NCI-H1092 treated with DMSO at 0.1 percent for 48 hours (cell line): ENCODE data around the gene PKNOX1.
"Not testable (repeated sequence)": the region's sequence is repeated elsewhere in the genome, so short reads cannot be mapped to it uniquely, and the experiment has no call there.

Source experiments
- DNase-seq: peaks from one replicate; lab custom pipeline; 2025; lab: John Stamatoyannopoulos, UW

PKNOX1 gene

DNA sequence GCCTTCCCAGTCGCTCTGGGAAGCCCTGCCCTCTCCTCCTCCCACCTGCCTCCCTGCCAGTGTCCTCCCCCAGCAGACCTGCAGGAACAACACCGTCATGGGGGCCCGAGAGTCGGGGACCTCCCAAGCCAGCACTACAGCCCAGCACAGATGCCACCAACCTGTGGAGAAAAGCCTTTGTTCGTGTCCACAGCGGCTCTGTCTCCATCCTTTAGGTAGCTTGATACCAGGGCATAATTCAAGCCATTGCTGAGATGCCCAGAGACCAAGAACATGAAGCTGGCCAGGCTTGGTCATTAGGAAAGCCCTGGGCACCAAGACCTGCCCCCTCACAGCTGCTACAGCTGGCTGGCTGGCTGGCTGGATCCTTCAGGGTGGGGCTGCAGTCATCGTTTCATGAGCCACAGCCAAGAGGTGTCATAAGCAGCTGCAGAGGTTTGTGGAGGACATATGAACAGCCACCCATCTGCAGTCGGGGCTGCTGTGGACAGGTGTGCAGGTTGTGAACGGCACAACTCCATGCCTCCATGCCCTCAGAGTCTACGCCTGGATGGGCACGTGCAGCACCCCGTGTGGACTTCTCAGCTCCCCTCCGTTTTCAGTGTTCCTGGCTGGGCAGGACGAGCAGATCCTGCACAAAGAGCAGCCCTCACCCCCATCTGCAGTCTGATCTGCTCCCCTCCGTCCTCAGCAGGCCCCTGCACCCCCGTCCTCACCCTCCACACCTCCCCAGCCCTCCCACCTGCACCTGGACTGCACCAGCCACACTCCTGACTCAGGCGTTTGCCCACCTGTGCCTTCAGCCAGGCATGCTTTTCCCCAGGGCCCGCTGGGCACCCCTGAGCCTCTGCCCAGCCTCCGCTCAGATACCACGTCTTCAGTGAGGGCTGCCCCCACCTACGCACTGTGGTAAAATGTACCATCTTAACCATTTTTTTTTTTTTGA is 71.8 kb downstream of the PKNOX1 start:
- DNase-seq = not testable (repeated sequence)

- DNase-seq = not testable (repeated sequence)
These were observed 78.8 kb downstream of the PKNOX1 start for GRCh38 chr21:43053112-43053511.

DNA sequence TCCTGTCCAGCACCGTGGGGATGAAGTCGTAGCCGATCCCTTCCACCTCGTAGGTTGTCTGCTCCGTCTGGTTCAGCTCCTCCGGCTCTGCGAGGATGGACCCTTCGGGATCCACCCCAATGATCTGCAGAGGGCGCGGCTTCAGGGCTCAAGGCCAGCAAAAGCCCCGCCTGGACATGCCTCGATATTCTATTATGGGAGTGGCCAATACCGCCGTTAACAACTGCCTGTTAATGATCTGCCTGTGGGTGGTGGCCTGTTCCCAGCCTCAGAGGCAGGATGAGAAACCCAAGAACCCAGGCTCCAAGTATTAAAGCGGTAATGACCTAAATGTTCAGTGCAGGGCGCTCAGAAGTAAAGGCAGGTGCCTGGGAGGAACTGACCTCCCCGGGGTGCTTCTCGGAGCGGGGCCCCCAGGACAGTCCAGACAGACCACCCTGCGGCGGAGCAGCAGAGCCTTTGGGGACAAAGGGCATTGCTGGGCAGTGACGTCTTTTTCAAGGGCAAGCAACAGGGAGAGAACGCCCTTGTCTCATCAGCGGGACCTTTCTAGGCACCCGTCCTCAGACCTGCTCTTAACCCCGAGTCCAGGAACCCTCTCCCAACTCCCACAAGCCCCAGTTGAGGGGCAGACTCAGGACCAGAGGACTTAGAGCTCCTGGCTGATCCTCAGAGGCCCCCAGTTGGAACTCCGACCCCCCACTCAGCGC is 88.7 kb downstream of the PKNOX1 start:
- DNase-seq = not testable (repeated sequence)

- DNase-seq = not testable (repeated sequence)
These were observed 90.0 kb downstream of the PKNOX1 start for GRCh38 chr21:43064265-43064917.

- not testable (repeated sequence) for DNase-seq
These were observed 91.6 kb downstream of the PKNOX1 start for GRCh38 chr21:43065991-43066390.

DNA sequence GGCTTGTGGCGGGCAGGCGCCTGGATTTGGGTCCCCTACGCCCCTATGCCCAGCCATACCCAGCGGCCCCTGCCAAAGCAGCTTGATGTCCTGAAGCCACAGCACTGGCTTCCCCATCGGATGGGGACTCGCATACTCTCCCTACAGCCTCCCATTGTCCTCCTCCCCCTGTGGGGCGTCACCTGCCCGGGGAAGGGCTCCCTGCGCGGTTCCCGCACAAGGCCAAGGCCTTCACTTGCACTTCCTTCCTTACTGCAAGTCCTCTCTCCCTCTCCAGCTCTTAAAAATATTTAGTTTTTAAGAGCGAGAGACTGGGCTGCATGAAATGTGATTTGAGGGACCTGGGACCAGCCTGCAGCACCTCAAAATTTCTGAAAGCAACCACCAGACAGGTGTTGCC is 92.3 kb downstream of the PKNOX1 start:
- DNase-seq = not testable (repeated sequence)

DNA sequence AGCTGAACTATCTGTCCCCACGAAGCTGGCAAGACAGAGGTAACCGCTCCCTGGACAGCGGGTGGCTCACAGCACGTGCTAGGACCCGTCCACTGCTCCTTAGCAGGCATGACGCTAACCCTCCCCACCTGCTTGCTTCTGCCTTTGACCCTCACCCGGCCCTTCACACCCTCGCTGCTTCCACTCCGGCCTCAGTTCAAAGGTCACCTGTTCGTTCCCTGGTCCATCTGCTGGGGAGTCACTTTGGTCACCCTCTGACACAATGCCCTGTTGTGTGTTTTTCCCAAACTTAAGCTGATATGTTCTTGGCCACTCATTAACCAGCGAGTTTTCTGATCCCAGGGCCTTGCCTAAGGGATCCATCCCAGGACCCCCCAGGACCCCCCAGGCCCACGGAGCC is 93.7 kb downstream of the PKNOX1 start:
- not testable (repeated sequence) for DNase-seq

GRCh38 chr21:43069682-43070081 is 95.3 kb downstream of the PKNOX1 start:
- DNase-seq = not testable (repeated sequence)

DNA sequence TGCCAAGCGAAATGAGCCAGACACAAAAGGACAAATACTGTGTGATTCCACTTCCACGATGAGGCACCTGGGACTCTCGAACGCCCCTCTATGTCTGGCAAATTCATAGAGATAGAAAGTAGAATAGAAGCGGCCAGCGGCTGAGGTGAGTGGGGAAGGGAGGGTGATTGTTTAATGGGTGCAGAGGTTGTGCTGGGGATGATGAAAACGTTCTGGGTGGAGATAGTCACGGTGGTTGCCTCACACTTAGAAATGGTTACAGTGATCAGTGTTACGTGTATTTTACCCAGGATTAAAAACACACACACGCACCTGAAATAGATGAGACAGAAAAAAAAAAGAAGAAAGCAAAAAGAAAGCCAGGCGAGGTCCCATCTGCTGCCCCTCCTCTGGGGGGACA is 98.4 kb downstream of the PKNOX1 start:
- DNase-seq = not testable (repeated sequence)

DNA sequence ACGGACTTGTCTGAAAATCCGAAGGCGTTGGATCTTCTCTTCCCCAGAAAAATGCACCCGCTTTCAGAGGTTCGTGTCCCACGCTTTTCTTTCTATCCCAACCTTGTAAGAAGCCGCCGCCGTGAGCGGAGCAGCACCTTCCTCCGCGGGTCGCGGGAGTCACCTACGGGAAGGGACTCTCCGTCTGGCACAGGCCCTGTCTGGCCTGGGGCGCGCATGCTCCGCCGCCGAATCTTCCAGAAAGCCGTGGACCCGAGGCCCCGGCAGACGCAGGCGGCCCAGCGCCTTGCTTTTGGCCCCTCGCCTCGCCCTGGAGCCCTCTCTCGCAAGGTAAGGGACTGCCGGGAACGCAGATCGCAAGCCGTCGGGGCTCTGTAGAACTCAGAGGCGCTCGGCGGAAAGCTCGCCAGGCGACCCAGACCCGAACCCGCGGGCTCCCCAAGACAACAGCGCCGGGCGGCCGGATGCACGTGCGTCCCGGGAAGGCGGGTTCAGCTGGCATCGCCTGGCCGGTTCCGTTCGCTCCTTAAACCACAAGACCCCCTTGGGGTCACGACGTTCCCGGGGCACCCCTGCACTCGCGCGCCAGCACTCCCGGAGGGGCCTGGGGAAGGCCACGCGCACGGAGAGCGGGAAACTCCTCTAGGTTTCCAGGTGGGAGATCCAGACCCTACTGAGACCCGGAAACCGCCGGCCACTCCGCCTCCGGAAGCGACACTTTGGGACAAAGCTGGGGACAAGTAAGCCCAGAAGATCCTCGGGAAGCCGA is 100.2 kb downstream of the PKNOX1 start:
- not testable (repeated sequence) for DNase-seq

DNA sequence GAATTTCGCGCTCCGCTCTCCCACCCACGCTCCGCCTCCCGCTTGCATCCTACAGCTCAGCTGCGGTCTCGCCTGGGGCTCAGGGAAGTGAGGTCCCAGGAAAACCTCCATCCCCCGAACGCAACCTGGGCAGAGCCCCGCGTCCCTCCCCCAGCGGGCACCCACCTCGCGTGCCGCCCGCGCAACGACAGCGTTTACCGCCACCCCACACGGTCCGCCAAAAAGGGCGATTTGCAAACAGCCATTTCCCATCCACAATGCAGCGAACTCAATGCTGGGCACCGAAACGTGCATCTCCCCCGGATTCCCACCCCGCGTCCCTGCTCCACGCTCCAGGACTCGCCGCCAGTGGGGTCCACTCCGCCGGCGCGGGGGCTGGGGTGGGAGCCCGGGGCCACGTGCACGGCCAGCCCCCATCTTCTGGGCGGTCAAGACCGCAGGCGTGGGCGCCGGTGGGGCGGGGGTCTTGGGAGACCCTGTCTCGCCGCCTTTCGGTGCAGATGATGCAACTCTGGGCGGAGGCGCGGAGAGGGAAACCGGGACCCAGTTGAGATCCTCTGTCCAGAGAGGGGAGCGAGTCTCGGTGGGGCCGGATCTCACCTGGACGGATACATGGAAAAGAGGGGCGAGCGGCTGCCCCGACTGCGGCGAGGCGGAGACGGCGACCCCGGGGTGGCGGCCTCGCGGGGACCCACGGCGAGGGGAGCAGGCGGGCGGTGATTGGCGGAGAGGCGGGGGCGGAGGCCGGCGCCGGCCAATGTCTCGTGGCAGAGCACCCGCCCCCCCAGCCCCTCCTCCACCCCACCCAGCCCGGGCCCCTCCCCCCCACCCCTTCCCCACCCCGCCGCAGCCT is 101.0 kb downstream of the PKNOX1 start, which contains the start of gene CBS:
CBS (minus strand) TSS at position 666 of the 853 bp plus-strand sequence. CDS start 3,642 bp downstream, outside the sequence.
- DNase-seq = not testable (repeated sequence)

- not testable (repeated sequence) for DNase-seq
These were observed 101.8 kb downstream of the PKNOX1 start for GRCh38 chr21:43076023-43076637.

DNA sequence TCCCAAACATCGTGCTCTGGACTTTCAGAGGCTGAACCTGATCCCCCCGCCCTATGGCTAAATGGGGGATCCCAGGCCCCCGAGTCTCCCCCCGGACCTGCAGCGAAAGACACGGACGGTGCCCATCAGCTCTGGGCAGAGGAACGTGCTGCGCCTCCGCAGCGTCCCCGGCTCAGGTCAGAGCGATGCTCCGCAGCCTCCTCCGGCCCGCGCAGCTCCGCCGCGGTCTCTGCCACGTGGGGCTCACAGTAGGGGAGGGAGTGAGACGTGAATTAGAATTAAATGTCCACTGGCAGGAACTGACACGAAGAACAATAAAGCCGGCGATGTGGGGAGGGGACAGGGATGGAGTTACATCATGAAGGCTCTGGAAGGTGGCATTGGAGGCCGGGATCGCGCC is 102.3 kb downstream of the PKNOX1 start:
- not testable (repeated sequence) for DNase-seq

DNA sequence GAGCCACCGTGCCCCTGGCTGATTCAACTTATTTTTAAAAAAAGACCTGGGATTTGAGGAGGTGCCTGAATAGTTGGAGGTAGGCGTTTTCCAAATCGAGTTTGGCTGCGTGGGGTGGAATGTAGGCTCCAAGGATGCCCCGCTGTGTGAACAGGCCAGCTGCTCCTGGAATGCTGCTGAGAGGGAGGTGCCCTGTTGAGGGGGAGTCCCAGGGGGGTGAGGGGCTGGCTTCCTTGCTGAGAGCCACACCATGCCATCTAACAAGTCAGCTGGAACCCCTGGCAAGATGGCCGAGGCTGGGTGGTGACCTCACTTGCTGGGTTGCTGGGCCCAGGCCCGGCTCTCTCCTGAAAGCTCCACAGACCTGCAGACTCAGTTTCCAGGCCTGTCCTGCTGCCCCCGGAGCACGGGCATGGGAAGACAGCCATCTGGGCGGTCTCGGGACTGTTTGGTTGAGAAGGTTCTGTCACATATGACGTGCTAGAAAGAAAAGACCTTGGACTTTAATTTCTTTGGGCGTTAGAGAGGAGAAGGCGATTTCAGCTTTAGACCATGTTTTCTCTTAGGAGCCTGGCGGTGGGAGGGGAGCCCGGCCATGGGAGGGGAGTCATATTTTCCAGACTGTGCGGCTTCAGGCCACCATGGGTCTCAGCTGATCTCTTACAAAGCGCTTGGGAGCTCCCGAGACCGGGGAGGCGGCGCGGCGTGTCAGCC is 108.4 kb downstream of the PKNOX1 start:
- not testable (repeated sequence) for DNase-seq
